HG03060 (cell line): ENCODE measurements around the gene ZNF664.

Experiments used
- ATAC-seq: cut with Tn5 transposase; IDR thresholded peaks from one replicate; pipeline ENCODE4 v1.9.1; 2021; ENCODE audit warnings: low read depth, moderate number of reproducible peaks; ENCODE audit not compliant: unreplicated experiment

Gene ZNF664

DNA sequence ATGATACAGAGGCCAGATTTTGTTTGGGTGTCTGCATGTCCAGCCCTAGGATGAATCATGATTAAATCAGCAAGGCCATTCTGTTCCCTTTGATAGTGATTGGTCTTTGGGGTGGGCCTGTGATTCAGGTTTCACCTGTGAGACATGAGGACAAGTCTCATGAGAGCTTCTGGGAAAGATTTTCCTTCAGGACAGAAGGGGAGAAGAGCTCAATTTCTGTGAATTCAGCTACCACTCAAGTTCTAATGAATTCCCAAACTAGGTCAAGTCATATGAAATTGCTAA, 73.4 kb downstream of the ZNF664 start:
- no peak for ATAC-seq

DNA sequence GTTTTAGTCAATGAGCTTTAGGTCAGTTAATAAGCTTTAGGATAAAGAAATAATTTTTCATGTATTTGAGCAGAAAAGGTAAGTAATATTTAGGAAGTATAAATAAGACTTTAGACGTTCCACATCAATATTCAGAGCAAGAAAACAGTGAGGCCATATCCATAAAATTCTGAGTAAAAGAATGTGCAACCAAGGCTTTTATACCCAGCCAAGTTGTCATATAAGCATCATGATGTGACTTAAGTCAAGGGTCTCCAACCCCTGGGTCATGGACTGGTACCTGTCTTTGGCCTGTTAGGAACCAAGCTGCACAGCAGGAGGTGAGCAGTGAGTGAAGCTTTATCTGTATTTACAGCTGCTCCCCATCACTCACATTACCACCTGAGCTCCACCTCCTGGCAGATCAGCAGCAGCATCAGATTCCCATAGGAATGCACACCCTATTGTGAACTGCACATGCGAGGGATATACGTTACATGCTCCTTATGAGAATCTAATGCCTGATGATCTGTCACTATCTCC, 74.1 kb downstream of the ZNF664 start:
- ATAC-seq, result no peak

DNA sequence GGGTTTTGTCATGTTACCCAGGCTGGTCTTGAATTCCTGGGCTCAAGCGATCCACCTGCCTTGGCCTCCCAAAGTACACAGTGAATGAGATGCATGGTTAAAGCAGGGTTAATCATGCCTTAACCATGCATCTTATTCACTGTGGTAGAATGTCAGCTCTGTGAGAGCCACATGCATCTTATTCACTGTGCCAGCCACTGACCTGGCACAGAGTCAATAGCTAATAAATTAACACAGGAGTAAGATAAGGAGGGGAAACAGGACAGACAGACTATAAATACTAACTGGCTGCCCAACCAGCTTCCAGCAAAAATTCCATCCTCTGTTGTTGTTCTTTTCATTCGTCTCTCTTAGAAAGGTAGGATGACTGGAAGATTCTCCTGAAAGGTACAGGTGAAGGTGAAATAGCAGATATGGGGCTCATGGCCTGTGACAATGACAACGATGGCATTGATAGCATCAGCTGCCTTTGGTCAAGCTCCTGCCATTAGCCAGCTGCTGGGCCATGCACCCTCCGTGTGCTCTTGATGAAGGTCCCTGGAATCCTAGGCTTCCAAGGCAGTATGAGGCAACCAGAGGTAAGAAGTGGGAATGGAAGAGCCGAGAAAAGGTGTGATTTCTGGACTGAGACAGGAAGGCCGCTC, 76.6 kb downstream of the ZNF664 start:
- ATAC-seq, result no peak

DNA sequence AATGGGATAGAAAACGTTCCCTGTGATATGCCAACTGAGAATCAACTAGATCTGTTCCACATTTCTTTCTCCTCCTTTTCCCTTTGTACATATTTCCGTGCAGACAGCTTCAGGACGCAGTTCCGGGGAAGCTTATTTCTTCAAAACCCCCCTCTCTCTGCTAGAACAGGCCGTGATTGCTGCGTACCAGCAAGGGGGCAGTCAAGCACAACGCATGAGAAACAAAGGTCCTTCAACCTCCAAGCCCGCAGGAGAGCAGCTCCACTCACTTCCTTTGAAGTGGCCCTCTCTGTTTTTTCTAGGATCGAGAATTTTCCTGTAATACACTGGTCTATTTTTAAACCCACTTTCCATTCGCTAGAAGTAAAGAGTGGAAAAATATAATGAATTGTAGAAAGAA, 80.8 kb downstream of the ZNF664 start:
- no peak for ATAC-seq

DNA sequence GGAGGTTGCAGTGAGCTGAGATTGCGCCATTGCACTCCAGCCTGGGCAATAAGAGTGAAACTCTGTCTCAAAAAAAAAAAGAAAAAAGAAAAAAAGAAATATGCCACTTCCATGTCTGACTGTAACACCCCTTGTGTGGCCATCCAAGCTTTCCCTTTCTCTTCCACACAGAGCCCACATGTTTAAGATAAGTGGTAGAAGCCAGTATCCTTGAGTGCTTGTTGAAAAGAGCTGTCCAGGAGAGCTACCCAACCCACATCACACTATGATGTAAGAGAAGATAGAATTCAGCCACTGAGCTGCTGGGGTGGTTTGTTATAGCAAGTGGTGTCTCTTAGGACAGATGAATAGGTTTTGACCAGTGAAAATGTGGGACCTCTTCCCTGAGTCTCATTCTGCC, 82.1 kb downstream of the ZNF664 start:
- no peak for ATAC-seq

DNA sequence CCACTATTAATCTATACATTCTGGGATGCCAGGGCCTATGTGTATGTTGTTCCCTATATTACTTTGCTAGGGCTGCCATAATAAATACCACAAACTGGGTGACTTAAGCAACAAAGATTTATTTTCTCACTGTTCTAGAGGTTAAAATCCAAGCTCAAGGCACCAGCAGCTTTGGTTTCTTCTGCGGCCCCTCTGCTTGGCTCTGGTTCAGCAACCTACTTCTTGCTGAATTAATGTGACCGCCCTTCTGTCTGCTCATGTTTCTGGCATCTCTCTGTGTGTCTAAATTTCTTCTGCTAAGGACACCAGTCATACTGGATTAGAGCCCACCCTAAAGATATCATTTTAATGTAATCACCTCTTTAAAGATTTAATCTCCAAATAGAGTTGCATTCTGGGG, 84.7 kb downstream of the ZNF664 start:
- ATAC-seq, result no peak

DNA sequence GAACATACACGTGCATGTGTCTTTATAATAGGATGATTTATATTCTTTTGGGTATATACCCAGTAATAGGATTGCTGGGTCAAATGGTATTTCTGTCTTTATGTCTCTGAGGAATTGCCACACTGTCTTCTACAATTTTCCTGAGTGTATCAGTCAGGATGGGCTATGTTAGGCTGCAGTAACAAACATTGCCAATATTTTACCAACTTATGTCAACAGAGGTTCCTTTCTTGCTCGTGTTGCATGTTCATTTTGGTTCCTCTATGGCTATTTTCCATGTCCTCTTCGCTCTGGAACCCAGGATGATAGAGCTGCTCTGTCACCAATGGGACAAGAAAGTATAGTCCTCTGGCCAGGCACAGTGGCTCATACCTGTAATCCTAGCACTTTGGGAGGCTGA, 86.7 kb downstream of the ZNF664 start:
- ATAC-seq, result no peak
